Caco-2 (cell line): ENCODE measurements around the gene MCC. TPM values are rescaled to one million over a fixed set of nuclear protein-coding genes. Genes with fewer than 3 reads are reported as not detected.

Experiments used
- BruUV-seq: library from RNA; stranded (reverse); fragments of 400-500 nt; replicated peaks from 2 replicates; lab custom pipeline; 2021; lab: Mats Ljungman, UMichigan
- CTCF ChIA-PET: fragments of 300-600 bp; sonication (Branson Sonifier 250); formaldehyde crosslinking; loops from one replicate; lab custom pipeline; 2022; ENCODE audit warnings: antibody characterized with exemption; lab: Charles Lee
- POLR2A ChIA-PET: fragments of 300-600 bp; sonication (Branson Sonifier 250); formaldehyde crosslinking; loops from one replicate; lab custom pipeline; 2022; ENCODE audit warnings: antibody characterized with exemption; lab: Charles Lee
- DNase-seq, 2 experiments: peaks; one replicate each; pipeline versions ENCODE4 v3.0.0 to v3.0.0-alpha.2; 2020 to 2022
- H3K27me3 ChIP-seq: replicated peaks from 2 replicates; pipeline ENCODE4 v1.6.0; 2011; ENCODE audit warnings: low read length; ENCODE audit not compliant: control insufficient read depth, insufficient read depth
- H3K36me3 ChIP-seq: 2 replicates; pipeline ENCODE4 v1.5.1; 2011; ENCODE audit warnings: low read length; ENCODE audit not compliant: control insufficient read depth, insufficient read depth
- H3K4me1 ChIP-seq: fragments of 250-450 bp; sonication (Bioruptor Pico); 2 replicates; pipeline ENCODE4 v1.5.1; 2020; ENCODE audit warnings: mild to moderate bottlenecking
- H3K4me3 ChIP-seq: 2 replicates; pipeline ENCODE4 v1.5.1; 2011; ENCODE audit warnings: low read depth, mild to moderate bottlenecking, control low read depth, low read length
- H3K9me3 ChIP-seq: fragments of 250-450 bp; sonication (Bioruptor Pico); 2 replicates; pipeline ENCODE4 v1.5.1; 2020; ENCODE audit warnings: mild to moderate bottlenecking, moderate library complexity
- H3K27ac Mint-ChIP-seq: one replicate; pipeline ENCODE4 v1.8.0; 2022; ENCODE audit warnings: mixed read lengths; ENCODE audit not compliant: unreplicated experiment
- H3K27me3 Mint-ChIP-seq: one replicate; pipeline ENCODE4 v1.8.0; 2022; ENCODE audit warnings: mixed read lengths; ENCODE audit not compliant: insufficient read depth, unreplicated experiment
- H3K36me3 Mint-ChIP-seq: one replicate; pipeline ENCODE4 v1.8.0; 2022; ENCODE audit warnings: mild to moderate bottlenecking, mixed read lengths; ENCODE audit not compliant: insufficient read depth, unreplicated experiment
- H3K4me1 Mint-ChIP-seq: one replicate; pipeline ENCODE4 v1.8.0; 2022; ENCODE audit warnings: low read depth, mixed read lengths; ENCODE audit not compliant: unreplicated experiment
- H3K4me3 Mint-ChIP-seq: one replicate; pipeline ENCODE4 v1.8.0; 2022; ENCODE audit warnings: mild to moderate bottlenecking, moderate library complexity, mixed read lengths; ENCODE audit not compliant: unreplicated experiment
- H3K9me3 Mint-ChIP-seq: one replicate; pipeline ENCODE4 v1.8.0; 2022; ENCODE audit warnings: mixed read lengths; ENCODE audit not compliant: unreplicated experiment
- intact Hi-C: fragments of 100-400 bp; cut with micrococcal nuclease; formaldehyde crosslinking; loops from one replicate; pipeline ENCODE4 v1.10.0; 2022; ENCODE audit not compliant: unreplicated experiment
- total RNA-seq: library from RNA; stranded (reverse); gene quantifications from 2 replicates; pipeline ENCODE4 v1.2.3, GENCODE V29; 2022
- TF ChIP-seq, protein P1 (sequence below), 2 experiments: fragments of 200-600 bp in 1 of 2; IDR thresholded peaks; 1 replicate in 1 of 2; 2 replicates in 1 of 2; pipeline versions ENCODE4 v1.5.1 to v1.8.0; 2011 to 2022; ENCODE audit warnings: antibody characterized with exemption in 1 of 2, control low read depth in 1 of 2, inconsistent platforms in 1 of 2, low read depth in 1 of 2, low read length in 1 of 2, mild to moderate bottlenecking in 1 of 2, moderate library complexity in 1 of 2; ENCODE audit not compliant: insufficient read depth in 1 of 2, severe bottlenecking in 1 of 2, unreplicated experiment in 1 of 2

Gene MCC
- total RNA-seq, 1 experiment from 2014 or later, result 0.09 TPM

- H3K4me1 Mint-ChIP-seq, result no peaks in the 10 kb centered on the region
- Histone ChIP-seq H3K27me3 (no peaks in the 10 kb centered on the region), H3K4me1 (no peaks in the 10 kb centered on the region), H3K4me3 (no peak overlapping the region), H3K9me3 (peaks cover 4% of the 10 kb centered on the region; the same call in 1 of the 2 replicates), H3K36me3 (no peaks in the 10 kb centered on the region)
- ChIA-PET POLR2A (no interaction called here), CTCF (no interaction called here)
- H3K27me3 Mint-ChIP-seq, result peaks cover 19% of the 10 kb centered on the region
- H3K36me3 Mint-ChIP-seq, result no peaks in the 10 kb centered on the region
- no peak overlapping the region for H3K4me3 Mint-ChIP-seq
- BruUV-seq, result no TSS peak
- H3K27ac Mint-ChIP-seq, result no peak overlapping the region
- H3K9me3 Mint-ChIP-seq, result no peaks in the 10 kb centered on the region
- intact Hi-C loops, result no loop called here
- no peak for DNase-seq
- TF ChIP-seq, protein P1, sequence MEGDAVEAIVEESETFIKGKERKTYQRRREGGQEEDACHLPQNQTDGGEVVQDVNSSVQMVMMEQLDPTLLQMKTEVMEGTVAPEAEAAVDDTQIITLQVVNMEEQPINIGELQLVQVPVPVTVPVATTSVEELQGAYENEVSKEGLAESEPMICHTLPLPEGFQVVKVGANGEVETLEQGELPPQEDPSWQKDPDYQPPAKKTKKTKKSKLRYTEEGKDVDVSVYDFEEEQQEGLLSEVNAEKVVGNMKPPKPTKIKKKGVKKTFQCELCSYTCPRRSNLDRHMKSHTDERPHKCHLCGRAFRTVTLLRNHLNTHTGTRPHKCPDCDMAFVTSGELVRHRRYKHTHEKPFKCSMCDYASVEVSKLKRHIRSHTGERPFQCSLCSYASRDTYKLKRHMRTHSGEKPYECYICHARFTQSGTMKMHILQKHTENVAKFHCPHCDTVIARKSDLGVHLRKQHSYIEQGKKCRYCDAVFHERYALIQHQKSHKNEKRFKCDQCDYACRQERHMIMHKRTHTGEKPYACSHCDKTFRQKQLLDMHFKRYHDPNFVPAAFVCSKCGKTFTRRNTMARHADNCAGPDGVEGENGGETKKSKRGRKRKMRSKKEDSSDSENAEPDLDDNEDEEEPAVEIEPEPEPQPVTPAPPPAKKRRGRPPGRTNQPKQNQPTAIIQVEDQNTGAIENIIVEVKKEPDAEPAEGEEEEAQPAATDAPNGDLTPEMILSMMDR (IDR thresholded peaks at IDR 0.05; ENCODE audit: insufficient read depth in 1 of 2, low read depth in 1 of 2, low read length in 1 of 2, severe bottlenecking in 1 of 2, unreplicated experiment in 1 of 2), result no peak
Measured at GRCh38 chr5:113450462-113450861, 37.8 kb downstream of the MCC start.

GRCh38 chr5:113448252-113448651 is 40.0 kb downstream of the MCC start:
- no peak overlapping the region for H3K27ac Mint-ChIP-seq
- H3K9me3 Mint-ChIP-seq, result no peaks in the 10 kb centered on the region

DNA sequence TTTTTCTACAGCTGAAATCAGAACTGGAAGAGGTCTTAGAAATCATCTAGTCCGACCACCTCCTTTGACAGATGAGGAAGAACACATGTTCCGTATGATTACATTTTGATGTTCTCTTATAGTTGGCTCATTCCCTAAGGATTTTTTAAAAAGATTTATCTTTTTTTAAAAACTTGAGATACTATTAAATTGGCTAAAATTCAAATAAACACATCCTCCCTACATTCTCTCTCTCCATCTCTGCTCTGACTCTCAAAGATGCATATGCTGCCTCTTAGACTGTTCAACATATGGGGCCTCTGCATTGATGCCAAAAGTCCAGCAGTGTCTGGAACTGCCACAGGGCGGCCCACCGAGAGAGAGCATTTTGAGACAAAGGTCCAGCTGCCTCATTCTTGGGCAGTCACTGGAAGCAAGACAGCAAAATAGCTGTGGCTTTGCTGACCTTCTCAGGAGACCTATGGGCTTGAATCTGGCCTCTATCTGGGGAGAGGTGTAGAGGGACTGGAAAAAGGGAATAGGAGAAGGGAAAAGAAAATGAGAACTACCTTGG is 40.7 kb downstream of the MCC start:
- no peak overlapping the region for H3K4me3 ChIP-seq
- no peaks in the 10 kb centered on the region for H3K9me3 Mint-ChIP-seq
- TF ChIP-seq, protein P1 (IDR thresholded peaks at IDR 0.05; ENCODE audit: insufficient read depth in 1 of 2, low read depth in 1 of 2, low read length in 1 of 2, severe bottlenecking in 1 of 2, unreplicated experiment in 1 of 2), result peak; percentile 8 to 54
- BruUV-seq, result no TSS peak
- peaks cover 16% of the 10 kb centered on the region for H3K27me3 Mint-ChIP-seq
- CTCF ChIA-PET, result interaction anchor here (1.0 kb wide), 1 partner anchor 63 kb away, joined by 8 read pairs; no protein-coding TSS in a partner anchor
- POLR2A ChIA-PET, result no interaction called here
- no peaks in the 10 kb centered on the region for H3K36me3 Mint-ChIP-seq
- no peaks in the 10 kb centered on the region for H3K4me1 ChIP-seq
- H3K27ac Mint-ChIP-seq, result no peak overlapping the region
- intact Hi-C loops, result loop anchor here (1.0 kb wide), 2 partner anchors 66 to 159 kb away; partner anchors contain the start of gene YTHDC2
- H3K36me3 ChIP-seq, result no peaks in the 10 kb centered on the region
- H3K4me1 Mint-ChIP-seq, result no peaks in the 10 kb centered on the region
- H3K27me3 ChIP-seq, result no peaks in the 10 kb centered on the region
- H3K9me3 ChIP-seq, result peaks cover 11% of the 10 kb centered on the region; the same call in 1 of the 2 replicates
- peak in 1 of 2 experiments; percentile 51 for DNase-seq
- H3K4me3 Mint-ChIP-seq, result no peak overlapping the region

More at GRCh38 chr5:113448252-113448651, 40.0 kb downstream of the MCC start:
- H3K4me1 Mint-ChIP-seq, result no peaks in the 10 kb centered on the region
- H3K4me3 Mint-ChIP-seq, result no peak overlapping the region
- H3K27me3 Mint-ChIP-seq, result peaks cover 16% of the 10 kb centered on the region
- ChIA-PET POLR2A (no interaction called here), CTCF (interaction anchor here (1.0 kb wide), 1 partner anchor 62 kb away, joined by 8 read pairs; no protein-coding TSS in a partner anchor)
- no peak for DNase-seq
- Histone ChIP-seq H3K9me3 (peaks cover 11% of the 10 kb centered on the region; the same call in 1 of the 2 replicates), H3K4me1 (no peaks in the 10 kb centered on the region), H3K27me3 (no peaks in the 10 kb centered on the region), H3K36me3 (no peaks in the 10 kb centered on the region), H3K4me3 (no peak overlapping the region)
- no TSS peak for BruUV-seq
- intact Hi-C loops, result no loop called here
- TF ChIP-seq, protein P1 (IDR thresholded peaks at IDR 0.05; ENCODE audit: insufficient read depth in 1 of 2, low read depth in 1 of 2, low read length in 1 of 2, severe bottlenecking in 1 of 2, unreplicated experiment in 1 of 2), result no peak
- H3K36me3 Mint-ChIP-seq, result no peaks in the 10 kb centered on the region
